ENCODE results near the gene FLACC1. TPM values are rescaled to one million over a fixed set of nuclear protein-coding genes. Genes with fewer than 3 reads are reported as not detected.

FLACC1 gene
- total and polyA plus RNA-seq, 2 of the 8 experiments (the other 6 are each of a cell fraction or from before 2014, with no cell fraction given), result 0.58 TPM; not detected in 1

DNA sequence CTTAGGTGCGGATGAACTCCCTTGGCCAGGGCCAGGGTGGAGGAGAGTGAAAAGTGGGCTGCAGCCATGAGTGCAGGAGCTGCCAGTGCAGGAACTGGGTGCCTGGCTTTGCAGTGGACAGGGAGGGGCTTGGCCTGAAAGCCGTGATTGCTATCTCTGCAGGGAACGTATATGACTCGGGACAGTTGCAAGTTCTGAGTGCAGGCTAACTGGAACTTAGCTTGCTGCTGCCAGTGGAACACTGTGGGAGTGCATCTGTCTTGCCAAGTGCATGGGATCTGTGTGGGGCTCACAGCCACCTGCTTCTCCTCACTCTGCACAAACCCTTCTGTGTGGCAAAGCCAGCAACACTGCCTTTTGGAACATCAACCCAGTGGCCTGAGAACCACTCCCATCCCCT, 36.9 kb downstream of the FLACC1 start:
- no peak overlapping the region for H2BK12ac ChIP-seq (ENCODE audit: low read depth, low read length)
- H3K18ac ChIP-seq (ENCODE audit: extremely low read depth, low read length), result no peak overlapping the region
- H3K9ac ChIP-seq (replicated peaks in 1 of 4; ENCODE audit: extremely low read depth in 1 of 4, low read depth in 3 of 4, low read length in 3 of 4), result no peak overlapping the region
- H2AK5ac ChIP-seq (ENCODE audit: low read depth, low read length), result no peak overlapping the region
- H2BK20ac ChIP-seq (ENCODE audit: low read length), result no peak overlapping the region
- no peak overlapping the region for H3K14ac ChIP-seq (ENCODE audit: insufficient read length)
- H4K20me1 ChIP-seq (replicated peaks in 1 of 2; ENCODE audit: control insufficient read depth in 1 of 2, insufficient read depth in 2 of 2, low read length in 2 of 2), result no peaks in the 10 kb centered on the region
- H4K8ac ChIP-seq (ENCODE audit: extremely low read depth, insufficient read depth, low read length), result no peak overlapping the region
- no peaks in the 10 kb centered on the region for H3K27me3 ChIP-seq (replicated peaks in 1 of 4; ENCODE audit: control insufficient read depth in 3 of 4, extremely low read depth in 1 of 4, insufficient read depth in 3 of 4, low read length in 3 of 4)
- H2BK120ac ChIP-seq (replicated peaks; ENCODE audit: low read depth, low read length), result no peak overlapping the region
- no peaks in the 10 kb centered on the region for H3K36me3 ChIP-seq (ENCODE audit: control insufficient read depth in 2 of 4, insufficient read depth in 4 of 4, low read length in 3 of 4)
- H2AFZ ChIP-seq (ENCODE audit: low read length), result no peak overlapping the region
- POLR2A ChIA-PET (ENCODE audit: partially characterized antibody), result no interaction called here
- H3K27ac ChIP-seq (ENCODE audit: low read depth, low read length), result no peak overlapping the region
- no peaks in the 10 kb centered on the region for H3K9me3 ChIP-seq (ENCODE audit: insufficient read depth in 2 of 2, low read depth in 1 of 2, low read length in 1 of 2)
- no peaks in the 10 kb centered on the region for H3K23me2 ChIP-seq (ENCODE audit: low read depth, low read length)
- H3K4me2 ChIP-seq (ENCODE audit: insufficient read depth in 1 of 2, low read depth in 2 of 2, low read length in 2 of 2), result no peak overlapping the region
- no peak overlapping the region for H3K56ac ChIP-seq (replicated peaks; ENCODE audit: insufficient read length, low read depth, low read length)
- 89% methylated on average over 4 of the region's 4 CpGs; no CpG with 5 or more reads in 1 of the 2 experiments for WGBS, 2 experiments (ENCODE audit: extremely low coverage in 1 of 2, insufficient coverage in 1 of 2, insufficient read length in 1 of 2, insufficient replicate concordance in 2 of 2, low coverage in 1 of 2, low lambda C conversion rate in 2 of 2, missing lambda C conversion rate in 1 of 2)
- H3K4ac ChIP-seq (replicated peaks; ENCODE audit: insufficient read length, low read depth, low read length), result no peak overlapping the region
- no peak overlapping the region for H2BK5ac ChIP-seq (ENCODE audit: low read depth, low read length)
- H3K79me2 ChIP-seq (ENCODE audit: control insufficient read depth in 1 of 2, insufficient read depth in 2 of 2, low read length in 2 of 2), result no peaks in the 10 kb centered on the region
- no peak overlapping the region for H4K5ac ChIP-seq (ENCODE audit: insufficient read length, low read depth, low read length)
- H4K91ac ChIP-seq (replicated peaks; ENCODE audit: insufficient read length, low read length), result no peak overlapping the region
- CTCF ChIA-PET (ENCODE audit: partially characterized antibody), result no interaction called here
- no peak overlapping the region for H3K23ac ChIP-seq (ENCODE audit: insufficient read length)
- FAIRE-seq (no peak), DNase-seq (ENCODE audit: low read depth in 1 of 2, low spot score in 2 of 2) (no peak)
- no peak overlapping the region for H2BK15ac ChIP-seq (ENCODE audit: low read length)
- no peaks in the 10 kb centered on the region for H3K79me1 ChIP-seq (ENCODE audit: low read depth, low read length)
- H3K4me3 ChIP-seq (ENCODE audit: extremely low read depth in 1 of 4, insufficient read depth in 2 of 4, low read depth in 3 of 4, low read length in 4 of 4), result no peak overlapping the region
- no peaks in the 10 kb centered on the region for H3K4me1 ChIP-seq (replicated peaks in 1 of 4; ENCODE audit: control insufficient read depth in 3 of 4, insufficient read depth in 4 of 4, low read length in 3 of 4)
- TF ChIP-seq CREB1 (IDR thresholded peaks at IDR 0.05) (no peak), NANOG (IDR thresholded peaks at IDR 0.05; ENCODE audit: insufficient read depth, low read depth, low read length, poor library complexity, severe bottlenecking) (no peak), KDM4A (IDR thresholded peaks at IDR 0.05; ENCODE audit: low read depth, low read length, severe bottlenecking) (no peak), CHD2 (IDR thresholded peaks at IDR 0.05; ENCODE audit: low read length) (no peak), JUND (IDR thresholded peaks at IDR 0.05; ENCODE audit: low read length) (no peak), TEAD4 (IDR thresholded peaks at IDR 0.05; ENCODE audit: low read depth, low read length) (no peak), FOSL1 (IDR thresholded peaks at IDR 0.05; ENCODE audit: insufficient read depth, low read depth, low read length) (no peak), SIRT6 (IDR thresholded peaks at IDR 0.05; ENCODE audit: low read length) (no peak), SP2 (IDR thresholded peaks at IDR 0.05; ENCODE audit: low read length) (no peak), KDM5A (IDR thresholded peaks at IDR 0.05; ENCODE audit: low read length) (no peak), BRCA1 (IDR thresholded peaks at IDR 0.05; ENCODE audit: low read depth, low read length) (no peak), TCF12 (IDR thresholded peaks at IDR 0.05; ENCODE audit: low read depth, low read length) (no peak), RFX5 (IDR thresholded peaks at IDR 0.05; ENCODE audit: borderline replicate concordance, low read depth, low read length) (no peak), CTBP2 (IDR thresholded peaks at IDR 0.05; ENCODE audit: borderline replicate concordance, insufficient read depth, insufficient read length, low read length) (no peak)
- TF ChIP-seq, protein P1, sequence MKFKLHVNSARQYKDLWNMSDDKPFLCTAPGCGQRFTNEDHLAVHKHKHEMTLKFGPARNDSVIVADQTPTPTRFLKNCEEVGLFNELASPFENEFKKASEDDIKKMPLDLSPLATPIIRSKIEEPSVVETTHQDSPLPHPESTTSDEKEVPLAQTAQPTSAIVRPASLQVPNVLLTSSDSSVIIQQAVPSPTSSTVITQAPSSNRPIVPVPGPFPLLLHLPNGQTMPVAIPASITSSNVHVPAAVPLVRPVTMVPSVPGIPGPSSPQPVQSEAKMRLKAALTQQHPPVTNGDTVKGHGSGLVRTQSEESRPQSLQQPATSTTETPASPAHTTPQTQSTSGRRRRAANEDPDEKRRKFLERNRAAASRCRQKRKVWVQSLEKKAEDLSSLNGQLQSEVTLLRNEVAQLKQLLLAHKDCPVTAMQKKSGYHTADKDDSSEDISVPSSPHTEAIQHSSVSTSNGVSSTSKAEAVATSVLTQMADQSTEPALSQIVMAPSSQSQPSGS (IDR thresholded peaks at IDR 0.05; ENCODE audit: low read length), result no peak

Data from H1 (cell line).